Loucy (cell line): ENCODE results near the gene TEAD4.

Source experiments
- CTCF ChIP-seq: fragments of 200-600 bp; sonication (generic); conservative IDR thresholded peaks from 2 replicates; pipeline ENCODE4 v1.5.1; 2014; ENCODE audit warnings: mild to moderate bottlenecking, antibody characterized with exemption, low read length
- EZH2phosphoT487 ChIP-seq: fragments of 200-600 bp; IDR thresholded peaks from 2 replicates; pipeline ENCODE4 v1.6.1; 2018; ENCODE audit warnings: antibody characterized with exemption, mild to moderate bottlenecking, moderate library complexity, borderline replicate concordance

- TF ChIP-seq CTCF (no peak), EZH2phosphoT487 (no peak)
Observed at GRCh38 chr12:3071710-3072109, 112.5 kb downstream of the TEAD4 start.
